Breast epithelium (tissue), 4 donors: ENCODE measurements around the gene NR2F1. TPM values are rescaled to one million over a fixed set of nuclear protein-coding genes. Genes with fewer than 3 reads are reported as not detected.

Experiments
- DNase-seq, 2 donors: peaks; one replicate each; pipeline ENCODE4 v3.0.0-alpha.2; 2019; ENCODE audit warnings: low spot score in 2 of 2
- H3K27ac ChIP-seq, 2 donors: fragments of 200-600 bp; sonication (generic) in 1 of 2; one replicate each; pipeline ENCODE4 v1.5.1; 2016 to 2019; ENCODE audit warnings: mild to moderate bottlenecking in 1 of 2
- H3K27me3 ChIP-seq, 2 donors: fragments of 200-600 bp; sonication (generic) in 1 of 2; one replicate each; pipeline versions ENCODE4 v1.5.1 to v1.6.0; 2017 to 2019; ENCODE audit warnings: control low read depth in 1 of 2, mild to moderate bottlenecking in 1 of 2
- H3K36me3 ChIP-seq: fragments of 200-600 bp; one replicate; pipeline ENCODE4 v1.5.1; 2019
- H3K4me1 ChIP-seq, 2 donors: fragments of 200-600 bp; sonication (generic); one replicate each; pipeline ENCODE4 v1.5.1; 2016 to 2019; ENCODE audit warnings: control low read depth in 1 of 2
- H3K4me3 ChIP-seq, 3 donors: fragments of 200-600 bp; sonication (generic); 1 replicate in 2 of 3; 2 replicates in 1 of 3; pipeline ENCODE4 v1.5.1; 2016 to 2019; ENCODE audit warnings: mild to moderate bottlenecking in 3 of 3, moderate library complexity in 2 of 3
- H3K9me3 ChIP-seq, 2 donors: fragments of 200-600 bp; sonication (generic) in 1 of 2; one replicate each; pipeline ENCODE4 v1.5.1; 2016 to 2019; ENCODE audit warnings: control low read depth in 1 of 2
- CTCF ChIP-seq, 3 donors: fragments of 450-650 bp; IDR thresholded peaks; one replicate each; pipeline ENCODE4 v1.5.1; 2016 to 2017; ENCODE audit warnings: antibody characterized with exemption in 3 of 3, mild to moderate bottlenecking in 3 of 3, moderate library complexity in 3 of 3
- POLR2A ChIP-seq: fragments of 450-650 bp; IDR thresholded peaks from one replicate; pipeline ENCODE4 v1.6.1; 2016; ENCODE audit warnings: antibody characterized with exemption, mild to moderate bottlenecking, moderate library complexity
- POLR2AphosphoS5 ChIP-seq, 3 donors: sonication (generic); formaldehyde crosslinking; IDR thresholded peaks; one replicate each; pipeline ENCODE4 v1.6.1; 2017; ENCODE audit warnings: antibody characterized with exemption in 3 of 3
- intact Hi-C: fragments of 100-400 bp; cut with DNase I; formaldehyde crosslinking; loops from one replicate; pipeline ENCODE4 v1.15.1; 2023; ENCODE audit warnings: low total_unique reads
- total RNA-seq, 3 donors: library from RNA; depleted of rRNA; stranded (reverse); fragments of >200 nt; gene quantifications; one replicate each; pipeline ENCODE4 v1.1.0, GENCODE V29; 2016

Gene NR2F1
- total RNA-seq, 3 donors from 2014 or later: 4.6 to 63.6 (median 59.1) TPM

- Histone ChIP-seq H3K4me1 (peaks cover 0 to 5% of the 10 kb centered on the region in 2 donors), H3K9me3 (no peaks in the 10 kb centered on the region), H3K36me3 (no peaks in the 10 kb centered on the region), H3K27ac (peak overlapping the region; percentile 23 to 82), H3K27me3 (peaks cover 3 to 38% of the 10 kb centered on the region in 2 donors), H3K4me3 (peak overlapping the region in 2 of 3 donors; percentile 63 to 75)
- no peak for TF ChIP-seq POLR2AphosphoS5 (IDR thresholded peaks at IDR 0.05)
- TF ChIP-seq CTCF (IDR thresholded peaks at IDR 0.05): no peak
- TF ChIP-seq POLR2A: no peak
- intact Hi-C loops: no loop called here
- DNase-seq: no peak
These were observed 4.8 kb downstream of the NR2F1 start for GRCh38 chr5:93587597-93588351.

GRCh38 chr5:93588352-93589151 is 5.5 kb downstream of the NR2F1 start:
- Histone ChIP-seq H3K4me1 (peaks cover 0 to 2% of the 10 kb centered on the region in 2 donors), H3K36me3 (no peaks in the 10 kb centered on the region), H3K27ac (peak overlapping the region; percentile 23 to 82), H3K9me3 (no peaks in the 10 kb centered on the region), H3K4me3 (peak overlapping the region in 2 of 3 donors; percentile 63 to 75), H3K27me3 (peaks cover 0 to 34% of the 10 kb centered on the region in 2 donors)
- TF ChIP-seq POLR2AphosphoS5 (IDR thresholded peaks at IDR 0.05): no peak
- no peak for TF ChIP-seq CTCF (IDR thresholded peaks at IDR 0.05)
- no peak for DNase-seq
- intact Hi-C loops: no loop called here

- Histone ChIP-seq H3K36me3 (no peaks in the 10 kb centered on the region), H3K4me1 (peaks cover 0 to 2% of the 10 kb centered on the region in 2 donors), H3K9me3 (no peaks in the 10 kb centered on the region), H3K27ac (peak overlapping the region; percentile 9 to 82), H3K4me3 (peak overlapping the region in 2 of 3 donors; percentile 63 to 75), H3K27me3 (peaks cover 0 to 36% of the 10 kb centered on the region in 2 donors)
- DNase-seq: no peak
- no peak for TF ChIP-seq CTCF (IDR thresholded peaks at IDR 0.05)
- TF ChIP-seq POLR2A: no peak
- TF ChIP-seq POLR2AphosphoS5 (IDR thresholded peaks at IDR 0.05): no peak
- intact Hi-C loops: no loop called here
These were observed 6.3 kb downstream of the NR2F1 start for GRCh38 chr5:93589152-93589828.

GRCh38 chr5:93589829-93590215 is 6.8 kb downstream of the NR2F1 start:
- Histone ChIP-seq H3K9me3 (no peaks in the 10 kb centered on the region), H3K27ac (peak overlapping the region in 1 of 2 donors; percentile 82), H3K27me3 (peaks cover 0 to 41% of the 10 kb centered on the region in 2 donors), H3K36me3 (no peaks in the 10 kb centered on the region), H3K4me1 (peaks cover 0 to 2% of the 10 kb centered on the region in 2 donors), H3K4me3 (peak overlapping the region in 2 of 3 donors; percentile 63 to 75)
- no peak for DNase-seq
- intact Hi-C loops: no loop called here
- TF ChIP-seq POLR2A (no peak), CTCF (IDR thresholded peaks at IDR 0.05) (no peak), POLR2AphosphoS5 (IDR thresholded peaks at IDR 0.05) (no peak)
